Neuron (in vitro differentiated cells): Measurements from ENCODE around the gene C16orf86.

Experiments used
- H2AFZ ChIP-seq: one replicate; pipeline ENCODE4 v1.6.1; 2013; ENCODE audit warnings: low read depth, mild to moderate bottlenecking, inconsistent platforms, low read length, moderate library complexity
- H3K27me3 ChIP-seq: one replicate; pipeline ENCODE4 v1.6.1; 2013; ENCODE audit warnings: low read length; ENCODE audit not compliant: insufficient read depth
- H3K36me3 ChIP-seq: one replicate; pipeline ENCODE4 v1.6.1; 2013; ENCODE audit warnings: low read length; ENCODE audit not compliant: insufficient read depth
- H3K4me1 ChIP-seq: one replicate; pipeline ENCODE4 v1.6.1; 2013; ENCODE audit warnings: low read length; ENCODE audit not compliant: insufficient read depth
- H3K4me3 ChIP-seq: 2 replicates; pipeline ENCODE4 v1.5.1; 2013; ENCODE audit warnings: mild to moderate bottlenecking, low read length, moderate library complexity
- H3K9me3 ChIP-seq: one replicate; pipeline ENCODE4 v1.6.1; 2013; ENCODE audit warnings: low read length

Gene C16orf86, protein sequence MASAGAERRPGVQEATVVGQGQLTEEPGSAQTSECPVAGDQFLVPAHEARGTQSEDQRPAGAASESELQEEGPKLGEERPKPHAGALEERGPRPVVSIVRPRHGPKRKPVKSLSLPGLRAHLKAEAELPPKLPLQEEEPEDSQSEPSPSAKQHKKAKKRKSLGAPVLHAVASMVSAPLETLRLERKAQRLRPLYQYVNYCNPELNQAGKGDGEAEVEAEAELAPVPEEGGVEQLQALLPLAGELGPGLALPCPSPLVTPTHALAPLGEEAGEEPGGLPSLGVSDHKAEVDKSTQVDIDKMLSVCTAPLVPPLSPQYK

DNA sequence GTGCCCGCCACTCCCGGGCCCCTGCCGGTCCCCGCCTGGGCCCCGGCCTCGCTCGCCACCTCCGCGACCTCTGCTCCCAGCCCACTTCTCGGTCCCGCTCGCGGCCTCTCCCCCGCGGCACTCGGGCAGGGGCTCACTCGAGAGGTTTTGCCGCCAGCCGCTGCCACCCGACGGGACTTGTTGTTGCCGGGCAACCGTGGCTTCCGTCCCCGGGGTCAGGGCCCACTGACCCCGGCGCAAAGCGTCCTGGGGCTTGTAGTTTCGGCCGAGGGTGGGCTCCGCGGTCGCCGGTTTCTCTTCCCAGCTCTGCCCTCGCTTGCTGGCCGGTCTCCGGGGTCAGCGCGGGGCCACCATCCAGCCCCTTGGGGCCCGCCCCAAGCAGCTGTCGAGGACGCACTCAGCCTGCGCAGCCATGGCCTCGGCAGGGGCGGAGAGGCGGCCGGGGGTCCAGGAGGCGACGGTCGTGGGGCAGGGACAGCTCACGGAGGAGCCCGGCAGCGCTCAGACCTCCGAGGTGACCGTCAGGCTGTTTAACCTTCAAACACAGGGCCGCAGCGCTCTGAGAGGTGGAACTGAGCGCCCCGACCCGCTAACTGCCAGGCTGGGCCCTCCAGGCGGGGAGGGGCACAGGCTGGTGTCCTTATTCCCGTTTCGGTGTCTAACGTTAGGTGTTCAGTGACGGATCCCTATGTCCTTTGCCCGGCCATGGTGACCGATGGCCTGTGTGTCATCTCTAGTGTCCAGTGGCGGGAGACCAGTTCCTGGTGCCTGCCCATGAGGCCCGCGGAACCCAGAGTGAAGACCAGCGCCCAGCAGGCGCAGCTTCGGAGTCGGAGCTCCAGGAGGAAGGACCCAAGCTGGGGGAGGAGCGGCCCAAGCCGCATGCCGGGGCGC lies at the start of gene C16orf86, which contains the start of gene ENKD1:
Gene C16orf86, plus strand, starts transcription at position 256 of the 894 bp plus-strand sequence. Its CDS starts 157 bp downstream, at position 413.
Gene ENKD1, minus strand, starts transcription at position 192 of the 894 bp plus-strand sequence. CDS start 308 bp downstream, outside the sequence.
- H3K9me3 ChIP-seq, result no peaks in the 10 kb centered on the region
- peak within 1 kb of the TSS; percentile 56 for H3K4me3 ChIP-seq
- peak within 1 kb of the TSS; percentile 27 for H2AFZ ChIP-seq
- H3K27me3 ChIP-seq, result no peaks in the 10 kb centered on the region
- peaks cover 19% of the 10 kb centered on the region for H3K4me1 ChIP-seq
- H3K36me3 ChIP-seq, result peaks cover 22% of the 10 kb centered on the region

DNA sequence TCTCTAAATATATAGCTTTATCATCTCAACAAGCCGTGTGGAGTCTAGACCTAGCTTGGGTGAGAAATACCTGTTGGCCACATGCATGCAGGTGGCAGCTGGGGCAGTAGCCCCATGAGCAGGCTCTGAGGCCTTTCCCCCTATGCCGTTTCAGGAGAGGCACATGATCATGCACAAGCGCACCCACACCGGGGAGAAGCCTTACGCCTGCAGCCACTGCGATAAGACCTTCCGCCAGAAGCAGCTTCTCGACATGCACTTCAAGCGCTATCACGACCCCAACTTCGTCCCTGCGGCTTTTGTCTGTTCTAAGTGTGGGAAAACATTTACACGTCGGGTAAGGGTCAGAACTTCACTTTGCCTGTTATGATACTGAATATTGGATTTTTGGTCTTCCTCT lies 38.4 kb upstream of the C16orf86 start:
- no peaks in the 10 kb centered on the region for H3K27me3 ChIP-seq
- H3K36me3 ChIP-seq, result peaks cover 76% of the 10 kb centered on the region
- no peak overlapping the region for H3K4me3 ChIP-seq
- no peak overlapping the region for H2AFZ ChIP-seq
- no peaks in the 10 kb centered on the region for H3K9me3 ChIP-seq
- no peaks in the 10 kb centered on the region for H3K4me1 ChIP-seq

DNA sequence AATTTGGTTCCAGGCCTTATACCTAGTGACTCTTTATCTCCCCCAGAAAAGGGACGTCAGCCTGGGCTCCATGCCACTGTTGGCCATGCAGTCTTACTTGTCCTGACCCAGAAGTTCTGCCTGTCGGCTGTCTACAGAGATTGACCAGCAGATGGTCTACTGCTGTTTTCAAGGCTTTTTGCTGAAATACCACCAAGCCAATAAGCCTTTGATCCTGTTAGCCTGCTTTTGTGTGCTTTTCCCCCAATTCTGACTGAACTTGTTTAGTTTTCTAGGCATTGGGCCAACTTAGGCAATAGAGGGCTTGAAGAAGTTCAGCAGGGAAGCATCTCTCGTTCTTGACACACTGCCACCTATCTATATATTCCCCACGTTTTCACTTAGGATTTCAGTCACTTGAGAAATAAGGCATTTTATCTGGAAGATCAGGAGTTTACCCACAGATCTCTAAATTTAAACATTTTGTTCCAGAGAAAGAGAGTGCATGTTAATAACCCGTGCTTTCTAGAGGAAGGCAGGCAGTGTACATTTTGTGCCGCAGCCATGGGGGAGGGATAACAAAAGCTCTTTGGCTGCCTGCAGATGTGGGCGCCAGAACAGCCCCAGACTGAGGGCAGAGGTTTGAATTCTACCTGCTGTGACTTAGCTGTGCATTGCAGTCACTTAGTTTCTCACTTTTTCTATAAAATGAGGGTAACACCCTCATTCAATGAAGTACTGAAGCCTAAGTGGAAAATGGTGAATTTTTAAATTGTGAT lies 34.0 kb upstream of the C16orf86 start:
- Histone ChIP-seq H3K4me1 (no peaks in the 10 kb centered on the region), H3K9me3 (no peaks in the 10 kb centered on the region), H3K4me3 (no peak overlapping the region), H2AFZ (no peak overlapping the region), H3K27me3 (no peaks in the 10 kb centered on the region), H3K36me3 (peaks cover 75% of the 10 kb centered on the region)

DNA sequence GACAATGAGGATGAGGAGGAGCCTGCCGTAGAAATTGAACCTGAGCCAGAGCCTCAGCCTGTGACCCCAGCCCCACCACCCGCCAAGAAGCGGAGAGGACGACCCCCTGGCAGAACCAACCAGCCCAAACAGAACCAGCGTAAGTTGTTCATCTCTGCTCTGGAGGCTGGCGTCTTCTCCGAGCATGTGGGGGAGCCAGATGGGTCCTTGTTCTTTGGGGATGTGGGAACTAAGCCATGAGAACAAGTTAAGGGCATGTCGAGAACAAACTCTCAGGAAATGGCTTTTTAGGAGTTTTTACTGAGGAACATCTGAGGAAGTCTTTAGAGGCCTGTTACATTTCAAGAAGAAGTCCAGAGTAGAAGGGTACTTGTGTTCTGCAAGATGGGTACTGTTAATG lies 29.9 kb upstream of the C16orf86 start:
- Histone ChIP-seq H3K4me1 (no peaks in the 10 kb centered on the region), H3K36me3 (peaks cover 65% of the 10 kb centered on the region), H3K4me3 (no peak overlapping the region), H2AFZ (no peak overlapping the region), H3K27me3 (no peaks in the 10 kb centered on the region), H3K9me3 (no peaks in the 10 kb centered on the region)

DNA sequence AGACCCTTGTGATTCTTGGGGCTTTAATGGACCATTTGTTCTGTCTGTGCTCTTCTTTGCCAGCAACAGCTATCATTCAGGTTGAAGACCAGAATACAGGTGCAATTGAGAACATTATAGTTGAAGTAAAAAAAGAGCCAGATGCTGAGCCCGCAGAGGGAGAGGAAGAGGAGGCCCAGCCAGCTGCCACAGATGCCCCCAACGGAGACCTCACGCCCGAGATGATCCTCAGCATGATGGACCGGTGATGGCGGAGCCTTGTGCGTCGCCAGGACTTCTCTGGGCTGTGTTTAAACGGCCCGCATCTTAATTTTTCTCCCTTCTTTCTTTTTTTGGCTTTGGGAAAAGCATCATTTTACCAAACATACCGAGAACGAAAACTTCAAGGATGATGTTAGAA lies 29.0 kb upstream of the C16orf86 start:
- Histone ChIP-seq H3K36me3 (peaks cover 55% of the 10 kb centered on the region), H3K9me3 (no peaks in the 10 kb centered on the region), H3K27me3 (no peaks in the 10 kb centered on the region), H2AFZ (no peak overlapping the region), H3K4me3 (no peak overlapping the region), H3K4me1 (no peaks in the 10 kb centered on the region)

DNA sequence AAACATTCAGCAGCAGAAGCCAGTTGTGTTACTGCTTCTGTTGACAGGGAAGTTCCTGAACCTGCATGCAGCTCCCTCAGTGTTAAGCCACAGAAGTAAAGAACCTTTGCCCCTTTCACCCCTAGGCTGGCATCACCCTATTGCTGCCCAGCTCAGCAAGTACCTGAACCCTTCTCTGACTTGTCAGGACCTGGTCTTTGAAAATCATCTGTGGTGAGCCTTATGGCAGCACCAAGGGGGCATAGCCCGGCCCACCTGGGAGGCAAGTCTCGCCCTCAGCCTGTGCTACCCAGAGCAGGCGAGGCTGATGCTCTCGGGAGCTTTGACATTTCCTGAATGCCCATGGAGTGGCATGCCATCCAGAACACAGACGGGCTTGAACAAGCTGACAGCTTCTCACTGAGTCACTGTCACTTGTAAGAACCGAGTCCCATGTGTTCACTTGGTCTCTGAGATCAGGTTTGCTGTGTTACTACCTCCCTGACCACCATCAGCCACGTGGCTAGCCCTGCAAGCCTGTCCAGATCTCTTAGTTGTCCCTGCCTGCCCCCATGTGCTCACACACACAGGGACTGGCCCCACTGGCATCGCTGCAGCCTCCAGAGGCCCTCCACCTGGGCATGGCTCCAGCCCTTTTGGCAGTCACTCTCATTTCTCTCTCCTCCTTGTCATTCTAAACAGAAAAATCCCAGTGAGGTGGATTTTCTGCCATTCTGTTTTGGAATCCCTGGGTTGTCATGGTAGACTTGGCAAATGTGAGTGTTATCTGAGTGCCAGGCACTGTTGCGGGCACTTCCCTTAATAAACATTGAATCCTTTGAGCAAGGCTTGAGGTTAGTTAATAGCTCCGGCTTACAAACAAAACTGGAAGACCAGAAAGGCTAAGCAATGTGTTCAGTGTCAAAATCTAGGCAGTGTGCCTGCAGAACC lies 24.6 kb upstream of the C16orf86 start:
- Histone ChIP-seq H3K4me3 (no peak overlapping the region), H3K36me3 (peaks cover 25% of the 10 kb centered on the region), H3K4me1 (no peaks in the 10 kb centered on the region), H2AFZ (no peak overlapping the region), H3K9me3 (no peaks in the 10 kb centered on the region), H3K27me3 (peaks cover 22% of the 10 kb centered on the region)

DNA sequence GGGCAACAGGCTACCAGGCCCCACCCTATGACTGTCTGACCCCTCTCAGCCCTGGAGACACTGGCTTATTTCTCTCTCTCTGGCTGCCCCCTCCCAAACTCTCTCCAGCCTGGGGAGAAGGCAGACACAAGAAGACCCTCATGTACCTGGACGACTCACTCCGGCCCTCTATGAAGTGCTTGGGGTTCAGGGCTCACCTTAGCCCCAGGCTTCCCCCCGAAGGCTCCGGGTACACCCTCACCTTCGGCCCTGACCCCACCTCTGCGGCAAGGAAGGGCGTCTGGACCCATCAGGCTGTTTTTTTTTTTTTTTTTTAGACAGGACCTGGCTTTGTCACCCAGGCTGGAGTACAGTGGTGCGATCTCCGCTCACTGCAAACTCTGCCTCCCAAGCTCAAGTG lies 22.6 kb upstream of the C16orf86 start:
- no peak overlapping the region for H3K4me3 ChIP-seq
- H3K36me3 ChIP-seq, result peaks cover 5% of the 10 kb centered on the region
- no peak overlapping the region for H2AFZ ChIP-seq
- H3K4me1 ChIP-seq, result no peaks in the 10 kb centered on the region
- peaks cover 24% of the 10 kb centered on the region for H3K27me3 ChIP-seq
- H3K9me3 ChIP-seq, result no peaks in the 10 kb centered on the region

DNA sequence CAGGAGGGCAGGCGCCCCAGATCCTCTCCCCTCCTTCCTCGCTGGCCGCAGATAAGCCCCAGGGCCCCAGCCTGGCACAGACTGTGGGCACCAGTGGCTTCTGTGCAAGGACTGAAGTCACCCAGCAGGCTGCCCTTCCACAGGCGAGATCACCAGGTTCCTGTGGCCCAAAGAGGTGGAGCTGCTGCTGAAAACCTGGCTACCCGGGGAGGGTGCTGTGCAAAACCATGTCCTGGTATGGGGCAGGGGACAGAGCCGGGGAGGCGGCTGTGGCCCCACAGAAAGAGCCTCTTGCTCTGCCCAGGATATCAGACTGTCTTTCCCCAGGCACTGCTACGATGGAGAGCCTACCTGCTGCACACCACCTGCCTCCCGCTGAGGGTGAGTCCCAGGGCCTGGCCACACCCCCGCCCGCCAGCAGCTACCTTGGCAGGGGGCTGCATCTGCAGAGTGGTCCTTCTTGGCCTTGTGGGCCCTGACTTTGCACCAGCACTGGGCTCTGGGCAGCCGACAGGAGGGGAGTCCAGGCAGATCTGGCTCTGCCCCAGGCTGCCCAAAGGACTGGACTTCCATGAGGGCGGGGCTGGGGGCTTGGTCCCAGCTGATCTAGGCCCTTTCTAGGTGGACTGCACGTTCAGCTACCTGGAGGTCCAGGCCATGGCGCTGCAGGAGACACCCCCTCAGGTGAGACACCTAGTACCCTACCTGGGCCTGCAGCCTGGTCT lies 21.1 kb upstream of the C16orf86 start:
- Histone ChIP-seq H3K9me3 (no peaks in the 10 kb centered on the region), H3K36me3 (no peaks in the 10 kb centered on the region), H3K4me3 (no peak overlapping the region), H2AFZ (no peak overlapping the region), H3K27me3 (peaks cover 31% of the 10 kb centered on the region), H3K4me1 (no peaks in the 10 kb centered on the region)

DNA sequence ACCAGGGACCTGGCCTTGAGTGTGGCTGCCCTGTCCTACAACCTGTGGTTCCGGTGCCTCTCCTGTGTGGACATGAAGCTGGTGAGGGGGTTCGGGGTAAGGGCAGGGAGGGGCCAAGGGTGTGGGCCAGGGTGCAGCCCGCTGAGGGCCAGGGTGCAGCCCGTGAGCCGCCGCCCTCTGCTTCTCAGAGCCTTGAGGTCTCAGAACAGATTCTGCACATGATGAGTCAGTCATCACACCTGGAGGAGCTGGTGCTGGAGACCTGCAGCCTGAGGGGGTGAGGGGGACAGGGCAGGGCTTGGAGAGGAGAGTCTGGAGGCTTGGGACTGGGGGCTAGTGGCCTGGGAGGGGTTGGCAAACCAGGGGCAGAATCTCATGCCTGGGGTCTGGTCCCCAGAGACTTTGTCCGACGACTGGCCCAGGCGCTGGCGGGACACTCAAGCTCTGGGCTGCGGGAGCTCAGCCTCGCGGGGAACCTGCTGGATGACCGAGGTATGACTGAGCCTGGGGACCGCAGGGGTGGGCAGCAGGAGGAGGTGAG lies 19.4 kb upstream of the C16orf86 start:
- H3K27me3 ChIP-seq, result peaks cover 38% of the 10 kb centered on the region
- H3K9me3 ChIP-seq, result no peaks in the 10 kb centered on the region
- H2AFZ ChIP-seq, result no peak overlapping the region
- no peaks in the 10 kb centered on the region for H3K4me1 ChIP-seq
- no peak overlapping the region for H3K4me3 ChIP-seq
- H3K36me3 ChIP-seq, result no peaks in the 10 kb centered on the region

DNA sequence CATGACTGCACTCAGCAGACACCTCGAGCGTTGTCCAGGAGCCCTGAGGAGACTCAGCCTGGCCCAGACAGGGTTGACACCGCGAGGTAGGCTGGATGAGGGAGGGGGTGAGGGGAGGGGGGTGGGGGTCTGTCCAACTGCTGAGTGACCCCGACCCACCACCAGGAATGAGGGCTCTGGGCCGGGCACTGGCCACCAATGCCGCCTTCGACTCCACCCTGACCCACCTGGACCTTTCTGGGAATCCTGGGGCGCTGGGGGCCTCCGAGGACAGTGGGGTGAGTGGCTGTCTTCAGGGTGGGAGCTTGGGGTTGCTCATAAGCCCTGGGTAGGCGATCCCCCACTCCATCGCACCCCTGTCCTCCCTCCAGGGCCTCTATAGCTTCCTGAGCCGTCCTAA lies 18.9 kb upstream of the C16orf86 start:
- H3K4me3 ChIP-seq, result no peak overlapping the region
- H3K36me3 ChIP-seq, result no peaks in the 10 kb centered on the region
- no peaks in the 10 kb centered on the region for H3K9me3 ChIP-seq
- H2AFZ ChIP-seq, result no peak overlapping the region
- H3K27me3 ChIP-seq, result peaks cover 38% of the 10 kb centered on the region
- H3K4me1 ChIP-seq, result no peaks in the 10 kb centered on the region

DNA sequence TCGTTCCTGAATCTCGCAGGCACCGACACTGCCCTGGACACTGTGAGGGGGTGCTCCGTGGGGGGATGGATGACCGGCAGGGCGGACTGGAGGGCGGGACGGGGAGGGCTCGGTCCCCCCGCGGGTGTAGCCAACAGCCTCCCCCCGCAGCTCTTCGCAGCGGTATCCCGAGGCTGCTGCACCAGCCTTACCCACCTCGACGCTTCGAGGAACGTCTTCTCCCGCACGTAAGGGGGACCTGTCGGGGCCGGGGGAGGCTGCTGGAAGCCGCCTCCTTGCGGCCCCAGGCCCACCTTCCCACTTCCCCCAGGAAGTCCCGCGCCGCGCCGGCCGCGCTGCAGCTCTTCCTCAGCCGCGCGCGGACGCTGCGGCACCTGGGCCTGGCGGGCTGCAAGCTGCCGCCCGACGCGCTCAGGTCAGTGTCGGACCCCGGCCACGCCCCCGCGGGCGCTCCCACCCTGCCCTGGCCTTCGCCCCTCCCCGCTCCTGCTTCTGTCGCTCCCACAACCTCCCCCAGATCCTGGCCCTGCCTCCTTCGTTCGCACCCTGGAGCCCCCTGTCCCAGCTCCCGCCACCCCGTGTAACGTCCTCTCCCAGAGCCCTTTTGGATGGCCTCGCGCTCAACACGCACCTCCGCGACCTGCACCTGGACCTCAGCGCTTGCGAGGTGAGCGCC lies 18.4 kb upstream of the C16orf86 start:
- Histone ChIP-seq H3K27me3 (peaks cover 38% of the 10 kb centered on the region), H3K4me3 (no peak overlapping the region), H3K36me3 (no peaks in the 10 kb centered on the region), H2AFZ (no peak overlapping the region), H3K4me1 (peaks cover 2% of the 10 kb centered on the region), H3K9me3 (no peaks in the 10 kb centered on the region)
